Skeletal muscle tissue (tissue), 4 donors: ENCODE results near the gene PTPRT. TPM values are rescaled to one million over a fixed set of nuclear protein-coding genes. Genes with fewer than 3 reads are reported as not detected.

Source experiments
- H3K27ac ChIP-seq: one replicate; pipeline ENCODE4 v1.7.0; 2013; ENCODE audit warnings: mild to moderate bottlenecking, low read depth, low read length, inconsistent platforms
- H3K27me3 ChIP-seq, 3 donors: one replicate each; pipeline ENCODE4 v1.7.0; 2013; ENCODE audit warnings: low read length in 3 of 3; ENCODE audit not compliant: control insufficient read depth in 3 of 3, insufficient read depth in 3 of 3
- H3K36me3 ChIP-seq, 3 donors: one replicate each; pipeline ENCODE4 v1.7.0; 2013; ENCODE audit warnings: low read length in 3 of 3; ENCODE audit not compliant: control insufficient read depth in 3 of 3, insufficient read depth in 3 of 3
- H3K4me1 ChIP-seq, 3 donors: one replicate each; pipeline ENCODE4 v1.7.0; 2013; ENCODE audit warnings: low read length in 3 of 3, mild to moderate bottlenecking in 3 of 3; ENCODE audit not compliant: control insufficient read depth in 3 of 3, insufficient read depth in 3 of 3
- H3K4me3 ChIP-seq, 3 donors: one replicate each; pipeline ENCODE4 v1.7.0; 2013; ENCODE audit warnings: low read length in 3 of 3
- H3K9ac ChIP-seq, 3 donors: one replicate each; pipeline ENCODE4 v1.7.0; 2013; ENCODE audit warnings: low read length in 3 of 3, mild to moderate bottlenecking in 3 of 3, moderate library complexity in 2 of 3, low read depth in 1 of 3
- H3K9me3 ChIP-seq, 3 donors: one replicate each; pipeline ENCODE4 v1.7.0; 2013; ENCODE audit warnings: low read length in 3 of 3; ENCODE audit not compliant: control insufficient read depth in 3 of 3
- total RNA-seq: library from RNA; depleted of rRNA; stranded (reverse); fragments of >200 nt; gene quantifications from one replicate; pipeline ENCODE4 v1.2.3, GENCODE V29; 2014
- donor health status: Osteomylitis.

PTPRT gene
- total RNA-seq, 1 donor from 2014 or later = 1.0 TPM

DNA sequence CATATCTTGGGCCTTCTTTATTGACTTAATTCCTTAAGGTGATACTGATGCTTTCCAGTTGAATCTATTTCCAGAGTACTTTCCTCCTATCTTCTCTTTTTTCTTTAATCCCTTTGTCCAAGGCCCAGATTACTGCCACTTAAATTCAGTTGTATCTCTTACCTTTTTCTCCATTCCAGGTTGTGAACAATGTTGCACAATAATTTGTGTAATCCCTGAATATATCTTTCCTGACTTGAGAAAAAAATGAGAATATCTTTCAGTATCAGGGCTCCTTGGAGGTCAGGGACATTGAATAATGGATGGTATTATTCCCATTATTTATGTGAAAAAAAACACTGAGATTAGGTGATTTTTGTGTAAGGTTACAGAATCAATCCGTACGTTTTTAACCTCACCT lies 683.3 kb downstream of the PTPRT start:
- Histone ChIP-seq H3K4me1 (no peaks in the 10 kb centered on the region), H3K9ac (no peak overlapping the region), H3K4me3 (no peak overlapping the region), H3K27ac (no peak overlapping the region), H3K36me3 (no peaks in the 10 kb centered on the region), H3K27me3 (no peaks in the 10 kb centered on the region), H3K9me3 (no peaks in the 10 kb centered on the region)

DNA sequence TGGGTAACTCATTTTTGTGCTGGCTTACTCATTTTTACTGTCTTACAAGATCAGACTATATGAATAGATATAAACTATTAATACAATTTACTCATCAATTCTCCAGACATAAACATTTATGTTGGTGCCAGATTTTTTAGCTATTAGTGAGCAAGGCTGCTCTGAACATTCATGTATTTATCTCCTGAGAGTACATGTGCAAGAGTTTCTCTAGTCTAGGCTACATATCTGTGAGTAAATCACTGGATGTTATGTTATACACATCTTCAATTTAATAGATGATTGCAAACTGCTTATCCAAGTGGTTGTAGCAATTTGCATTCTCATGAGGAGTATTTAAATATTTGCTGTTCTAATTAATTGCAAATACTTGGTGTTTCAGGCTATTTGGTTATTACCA lies 687.1 kb downstream of the PTPRT start:
- no peaks in the 10 kb centered on the region for H3K9me3 ChIP-seq
- no peaks in the 10 kb centered on the region for H3K4me1 ChIP-seq
- H3K27ac ChIP-seq = no peak overlapping the region
- H3K9ac ChIP-seq = no peak overlapping the region
- no peak overlapping the region for H3K4me3 ChIP-seq
- H3K27me3 ChIP-seq = no peaks in the 10 kb centered on the region
- H3K36me3 ChIP-seq = no peaks in the 10 kb centered on the region

DNA sequence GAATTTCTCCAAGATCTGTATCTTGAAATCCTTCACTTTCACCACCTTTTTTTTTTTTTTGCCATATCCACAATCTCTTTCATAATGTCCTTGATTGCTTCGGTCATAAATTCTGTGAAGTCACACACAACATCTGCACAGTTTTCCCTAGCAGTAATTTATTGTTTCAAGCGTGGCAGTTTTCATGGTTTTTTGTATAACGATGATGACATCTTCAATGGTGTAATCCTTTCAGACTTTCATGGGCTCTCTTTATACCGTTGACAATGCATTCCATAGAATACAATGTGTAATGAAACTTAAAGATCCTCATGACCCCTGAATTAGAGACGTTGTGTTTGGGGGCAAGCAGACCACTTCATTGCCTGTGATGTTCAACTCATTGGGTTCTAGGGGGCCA lies 693.1 kb downstream of the PTPRT start:
- no peaks in the 10 kb centered on the region for H3K36me3 ChIP-seq
- H3K9me3 ChIP-seq = no peaks in the 10 kb centered on the region

DNA sequence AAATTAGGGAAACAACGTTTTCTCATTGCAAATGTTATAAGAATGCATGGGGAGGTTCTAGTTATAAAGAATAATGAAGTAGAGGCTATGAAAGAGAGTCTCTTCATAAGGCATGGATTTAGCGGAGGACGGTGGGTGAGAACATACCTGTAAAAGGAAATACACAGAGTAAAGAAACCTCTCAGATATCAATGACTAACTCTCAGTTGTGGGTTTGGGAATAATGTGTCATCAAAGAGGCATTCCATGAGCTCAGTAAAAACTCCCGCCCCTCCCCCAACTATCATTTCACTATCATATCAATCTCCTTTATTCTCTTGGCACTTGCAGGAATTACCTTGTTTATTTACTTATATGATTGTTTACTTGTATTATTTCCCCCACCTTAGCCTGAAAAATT lies 695.4 kb downstream of the PTPRT start:
- no peak overlapping the region for H3K27ac ChIP-seq

More for the DNA sequence above, 693.1 kb downstream of the PTPRT start:
- no peak overlapping the region for H3K27ac ChIP-seq
- H3K27me3 ChIP-seq = no peaks in the 10 kb centered on the region
- no peaks in the 10 kb centered on the region for H3K4me1 ChIP-seq
- no peak overlapping the region for H3K4me3 ChIP-seq
- H3K9ac ChIP-seq = no peak overlapping the region

DNA sequence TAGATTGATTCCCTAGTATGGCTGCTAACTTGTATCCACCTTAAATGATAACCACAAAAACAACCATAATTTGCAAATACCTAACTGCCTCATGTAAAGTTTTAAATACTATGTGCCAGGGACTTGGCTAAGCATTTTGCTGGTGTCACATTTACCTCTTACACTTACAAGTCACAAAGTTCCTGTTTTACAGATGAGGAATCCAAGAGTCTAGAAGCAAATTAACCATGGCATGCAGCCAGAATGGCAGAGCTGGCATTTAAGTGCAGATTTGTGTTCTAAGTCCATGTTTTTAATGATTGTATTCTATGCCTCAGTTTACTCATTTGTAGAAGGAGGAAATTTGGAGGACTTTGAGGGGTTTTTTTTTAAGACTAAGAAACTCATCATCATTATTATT lies 696.7 kb downstream of the PTPRT start:
- no peaks in the 10 kb centered on the region for H3K36me3 ChIP-seq
- H3K27ac ChIP-seq = no peak overlapping the region
- H3K4me3 ChIP-seq = no peak overlapping the region
- no peak overlapping the region for H3K9ac ChIP-seq
- H3K27me3 ChIP-seq = no peaks in the 10 kb centered on the region
- no peaks in the 10 kb centered on the region for H3K9me3 ChIP-seq
- H3K4me1 ChIP-seq = no peaks in the 10 kb centered on the region

More for the DNA sequence above, 695.4 kb downstream of the PTPRT start:
- Histone ChIP-seq H3K9ac (no peak overlapping the region), H3K9me3 (no peaks in the 10 kb centered on the region), H3K27me3 (no peaks in the 10 kb centered on the region), H3K36me3 (no peaks in the 10 kb centered on the region), H3K4me3 (no peak overlapping the region), H3K4me1 (no peaks in the 10 kb centered on the region)

DNA sequence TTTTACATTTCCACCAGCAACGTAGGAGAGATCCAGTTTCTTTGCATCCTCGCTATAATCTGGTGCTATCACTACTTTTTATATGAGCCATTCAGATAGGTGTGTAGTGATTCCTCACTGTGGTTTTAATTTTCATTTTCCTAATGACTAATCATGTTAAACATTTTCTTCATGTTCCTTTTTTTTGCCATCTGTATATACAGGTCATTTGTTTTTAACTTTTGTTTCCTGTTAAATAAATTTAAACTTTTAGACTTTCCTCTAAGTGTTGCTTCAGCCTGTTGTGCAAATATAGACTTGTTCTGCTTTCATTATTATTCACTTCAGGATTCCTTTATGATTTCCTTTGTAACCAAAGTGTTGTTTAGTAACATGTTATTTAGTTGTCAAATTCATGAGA lies 697.4 kb downstream of the PTPRT start:
- no peaks in the 10 kb centered on the region for H3K4me1 ChIP-seq
- H3K4me3 ChIP-seq = no peak overlapping the region
- no peak overlapping the region for H3K27ac ChIP-seq
- H3K9me3 ChIP-seq = no peaks in the 10 kb centered on the region
- H3K9ac ChIP-seq = no peak overlapping the region
- H3K27me3 ChIP-seq = no peaks in the 10 kb centered on the region
- H3K36me3 ChIP-seq = no peaks in the 10 kb centered on the region

DNA sequence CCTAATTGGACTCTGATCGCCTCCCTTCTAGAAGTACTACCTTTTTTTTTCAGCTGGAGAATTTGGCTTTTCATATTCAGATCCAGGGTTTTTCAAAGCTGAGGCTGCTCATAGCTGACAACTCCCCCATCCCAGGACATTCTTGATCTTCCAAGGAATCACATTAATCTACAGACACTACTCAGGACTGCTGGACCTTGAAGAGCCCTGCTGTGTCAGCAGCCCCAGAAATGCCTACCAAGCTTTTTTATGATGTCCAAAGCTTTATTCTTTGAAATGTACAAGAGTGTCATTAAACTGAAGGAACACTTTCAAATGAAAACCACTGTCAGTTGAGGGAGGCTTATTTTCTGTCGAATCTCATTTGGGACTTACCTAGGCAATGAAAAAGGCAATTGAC lies 704.1 kb downstream of the PTPRT start:
- no peak overlapping the region for H3K9ac ChIP-seq
- H3K36me3 ChIP-seq = no peaks in the 10 kb centered on the region
- peak overlapping the region; percentile 70 for H3K27ac ChIP-seq
- no peak overlapping the region for H3K4me3 ChIP-seq
- no peaks in the 10 kb centered on the region for H3K9me3 ChIP-seq
- H3K27me3 ChIP-seq = no peaks in the 10 kb centered on the region
- H3K4me1 ChIP-seq = peaks cover 3 to 6% (median 5%) of the 10 kb centered on the region in 3 donors

DNA sequence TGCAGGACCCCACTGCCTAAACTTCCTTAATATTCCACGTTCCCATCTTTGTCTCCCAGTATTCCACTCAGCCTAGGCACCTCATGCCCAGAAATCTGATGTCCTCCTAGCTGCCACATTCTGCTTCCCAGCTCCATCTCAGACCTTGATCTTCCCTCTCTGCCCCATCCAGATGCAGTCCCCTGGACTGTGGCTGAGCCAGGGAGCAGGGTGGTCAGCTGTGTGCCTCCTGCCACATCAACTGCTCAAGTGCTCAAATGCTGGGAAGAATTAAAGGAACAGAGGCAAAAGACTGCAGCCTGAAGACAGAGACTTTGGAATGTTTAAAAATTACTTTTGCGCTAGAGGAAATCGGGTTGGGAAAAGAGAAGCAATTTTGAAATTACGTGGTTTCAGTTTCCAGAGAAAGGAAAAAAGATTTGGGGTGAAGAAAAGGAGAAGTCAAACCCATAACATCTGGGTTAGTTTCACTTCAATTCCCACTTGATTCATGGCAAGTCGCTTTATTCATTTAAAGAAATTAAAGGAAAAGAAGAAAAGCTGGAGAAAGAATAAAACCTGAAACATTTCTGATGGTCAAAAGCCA lies 704.8 kb downstream of the PTPRT start:
- peaks cover 3 to 6% (median 5%) of the 10 kb centered on the region in 3 donors for H3K4me1 ChIP-seq
- no peaks in the 10 kb centered on the region for H3K9me3 ChIP-seq
- H3K4me3 ChIP-seq = no peak overlapping the region
- H3K27ac ChIP-seq = peak overlapping the region; percentile 70
- no peaks in the 10 kb centered on the region for H3K36me3 ChIP-seq
- H3K9ac ChIP-seq = no peak overlapping the region
- H3K27me3 ChIP-seq = no peaks in the 10 kb centered on the region

DNA sequence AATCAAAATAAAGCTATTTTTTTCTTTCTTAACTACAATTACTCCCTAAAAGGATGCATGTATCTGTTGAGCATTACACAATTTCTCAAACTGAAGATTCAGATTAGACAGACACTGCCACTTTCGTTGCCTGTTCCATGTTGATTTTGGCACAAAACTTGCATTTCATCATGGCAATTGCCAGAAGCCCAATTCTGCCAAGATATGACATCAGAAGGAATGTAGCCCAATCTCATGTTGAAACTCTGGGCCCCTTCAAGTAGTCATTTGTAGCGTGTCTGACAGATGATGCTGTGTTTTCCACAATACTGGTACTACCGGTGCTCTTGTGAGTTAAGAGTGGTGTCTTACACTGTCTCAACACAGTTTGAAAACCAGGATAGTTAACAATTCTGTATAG lies 705.4 kb downstream of the PTPRT start:
- H3K9ac ChIP-seq = no peak overlapping the region
- peaks cover 3 to 6% (median 5%) of the 10 kb centered on the region in 3 donors for H3K4me1 ChIP-seq
- H3K27ac ChIP-seq = peak overlapping the region; percentile 70
- H3K36me3 ChIP-seq = no peaks in the 10 kb centered on the region
- H3K4me3 ChIP-seq = no peak overlapping the region
- H3K27me3 ChIP-seq = no peaks in the 10 kb centered on the region
- H3K9me3 ChIP-seq = no peaks in the 10 kb centered on the region

DNA sequence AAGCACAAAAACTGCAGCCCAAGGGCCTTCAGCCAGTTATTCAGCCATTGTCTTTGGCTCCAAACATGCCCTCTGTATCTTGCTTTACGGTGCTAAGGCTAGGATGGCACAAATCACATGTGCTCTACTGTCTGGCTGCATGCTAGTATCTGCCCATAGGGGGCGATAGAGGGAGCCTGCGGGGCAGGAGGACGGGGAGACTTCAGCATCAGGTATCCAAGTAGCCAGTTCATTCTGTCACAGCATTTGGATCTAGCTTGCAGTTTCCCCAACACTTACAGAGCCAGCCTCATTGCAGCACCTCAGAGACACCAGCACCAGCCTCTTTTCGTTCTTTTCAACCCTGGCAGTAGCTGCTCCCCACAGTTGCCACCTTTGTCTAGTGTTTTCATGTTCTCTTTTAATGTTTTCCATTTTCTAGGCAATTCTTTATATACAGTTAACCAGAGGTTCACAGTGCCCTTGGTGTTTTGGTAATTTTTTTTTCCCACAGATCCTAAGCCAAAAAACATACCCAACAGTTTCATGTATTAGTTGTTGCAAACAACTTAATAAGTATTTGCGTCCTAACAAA lies 705.9 kb downstream of the PTPRT start:
- H3K4me1 ChIP-seq = peaks cover 3 to 6% (median 5%) of the 10 kb centered on the region in 3 donors
- no peaks in the 10 kb centered on the region for H3K36me3 ChIP-seq
- H3K27me3 ChIP-seq = no peaks in the 10 kb centered on the region
- no peaks in the 10 kb centered on the region for H3K9me3 ChIP-seq
- H3K4me3 ChIP-seq = no peak overlapping the region
- no peak overlapping the region for H3K9ac ChIP-seq
- no peak overlapping the region for H3K27ac ChIP-seq
